ENCODE results near the gene ERAL1.

- TF ChIP-seq L3MBTL2 (conservative IDR thresholded peaks at IDR 0.05) (no peak), FOXA1 (IDR thresholded peaks at IDR 0.05) (no peak), FOXM1 (IDR thresholded peaks at IDR 0.05; ENCODE audit: borderline replicate concordance) (no peak), BHLHE40 (IDR thresholded peaks at IDR 0.05; ENCODE audit: borderline replicate concordance) (no peak), NFRKB (IDR thresholded peaks at IDR 0.05) (no peak)
Measured at GRCh38 chr17:28904800-28905199, 50.0 kb downstream of the ERAL1 start.
